LNCaP clone FGC (cell line): ENCODE measurements around the gene TNIP2.

Experiments
- DNase-seq: peaks from one replicate; pipeline ENCODE4 v3.0.0-alpha.2; 2011; ENCODE audit warnings: low read depth
- H3K4me3 ChIP-seq: 2 replicates; pipeline ENCODE4 v1.5.1; 2011; ENCODE audit warnings: mild to moderate bottlenecking, low read depth, low read length, control low read depth
- TF ChIP-seq, protein P1 (sequence below): IDR thresholded peaks from 2 replicates; pipeline ENCODE4 v1.5.1; 2012; ENCODE audit warnings: mild to moderate bottlenecking; ENCODE audit not compliant: control insufficient read depth, insufficient read depth; ENCODE audit errors: extremely low read depth

Gene TNIP2

DNA sequence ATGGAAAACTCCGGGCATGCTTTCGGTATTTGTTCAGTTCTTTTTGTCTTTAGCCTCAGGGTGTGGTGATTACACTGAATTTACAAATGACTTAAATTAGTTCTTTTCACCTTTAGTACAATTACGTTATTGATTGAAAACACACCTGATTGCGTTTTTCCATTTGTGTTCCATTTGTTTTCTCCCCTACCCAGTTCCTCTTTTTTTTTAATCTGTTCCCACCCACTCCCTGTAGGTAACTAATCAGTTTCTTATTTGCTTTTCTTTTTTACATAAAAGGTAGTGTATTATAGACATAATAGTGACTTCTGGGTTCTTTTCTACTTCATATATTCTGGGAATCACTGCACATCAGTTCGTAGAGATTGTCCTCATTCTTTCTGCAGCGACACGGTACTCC, 53.4 kb downstream of the TNIP2 start:
- TF ChIP-seq, protein P1, sequence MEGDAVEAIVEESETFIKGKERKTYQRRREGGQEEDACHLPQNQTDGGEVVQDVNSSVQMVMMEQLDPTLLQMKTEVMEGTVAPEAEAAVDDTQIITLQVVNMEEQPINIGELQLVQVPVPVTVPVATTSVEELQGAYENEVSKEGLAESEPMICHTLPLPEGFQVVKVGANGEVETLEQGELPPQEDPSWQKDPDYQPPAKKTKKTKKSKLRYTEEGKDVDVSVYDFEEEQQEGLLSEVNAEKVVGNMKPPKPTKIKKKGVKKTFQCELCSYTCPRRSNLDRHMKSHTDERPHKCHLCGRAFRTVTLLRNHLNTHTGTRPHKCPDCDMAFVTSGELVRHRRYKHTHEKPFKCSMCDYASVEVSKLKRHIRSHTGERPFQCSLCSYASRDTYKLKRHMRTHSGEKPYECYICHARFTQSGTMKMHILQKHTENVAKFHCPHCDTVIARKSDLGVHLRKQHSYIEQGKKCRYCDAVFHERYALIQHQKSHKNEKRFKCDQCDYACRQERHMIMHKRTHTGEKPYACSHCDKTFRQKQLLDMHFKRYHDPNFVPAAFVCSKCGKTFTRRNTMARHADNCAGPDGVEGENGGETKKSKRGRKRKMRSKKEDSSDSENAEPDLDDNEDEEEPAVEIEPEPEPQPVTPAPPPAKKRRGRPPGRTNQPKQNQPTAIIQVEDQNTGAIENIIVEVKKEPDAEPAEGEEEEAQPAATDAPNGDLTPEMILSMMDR: no peak
- DNase-seq: no peak

DNA sequence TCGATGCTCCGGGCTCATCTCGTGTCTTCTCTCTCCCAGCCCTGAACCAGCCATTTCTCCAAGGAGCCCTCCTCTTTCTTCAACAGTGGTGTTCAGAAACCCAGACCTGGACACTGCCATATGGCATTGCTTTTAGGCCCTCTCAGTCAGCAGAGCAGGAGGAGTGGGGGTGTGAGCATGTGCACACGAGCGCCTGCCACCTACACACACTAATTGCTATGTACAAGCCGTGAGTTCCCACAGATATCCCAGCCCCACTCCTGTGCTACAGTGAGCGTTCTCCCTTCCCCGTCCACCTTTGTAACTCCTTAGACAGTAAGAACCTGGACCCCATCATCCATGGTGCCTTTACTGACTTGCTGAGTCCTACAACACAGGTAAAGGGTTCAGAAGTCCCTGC, 53.8 kb downstream of the TNIP2 start:
- TF ChIP-seq, protein P1: no peak
- no peak for DNase-seq
- no peak overlapping the region for H3K4me3 ChIP-seq

More for the DNA sequence above, 53.4 kb downstream of the TNIP2 start:
- no peak overlapping the region for H3K4me3 ChIP-seq

DNA sequence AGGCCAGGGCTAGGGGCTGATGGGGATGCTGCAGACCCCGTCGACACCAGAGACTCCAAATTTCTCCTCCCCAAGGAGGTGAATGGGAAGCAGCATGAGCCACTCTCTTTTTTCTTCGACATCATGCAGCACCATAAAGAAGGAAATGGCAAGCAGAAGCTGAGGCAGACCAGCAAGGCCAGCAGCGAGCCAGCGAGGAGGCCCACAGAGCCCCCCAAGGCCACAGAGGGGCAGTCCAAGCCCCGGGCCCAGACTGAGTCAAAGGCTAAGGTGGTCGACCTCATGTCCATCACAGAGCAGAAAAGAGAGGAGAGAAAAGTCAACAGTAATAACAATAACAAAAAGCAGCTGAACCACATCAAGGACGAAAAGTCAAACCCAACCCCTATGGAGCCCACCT, 56.1 kb downstream of the TNIP2 start:
- TF ChIP-seq, protein P1: no peak
- H3K4me3 ChIP-seq: no peak overlapping the region
- DNase-seq: no peak

DNA sequence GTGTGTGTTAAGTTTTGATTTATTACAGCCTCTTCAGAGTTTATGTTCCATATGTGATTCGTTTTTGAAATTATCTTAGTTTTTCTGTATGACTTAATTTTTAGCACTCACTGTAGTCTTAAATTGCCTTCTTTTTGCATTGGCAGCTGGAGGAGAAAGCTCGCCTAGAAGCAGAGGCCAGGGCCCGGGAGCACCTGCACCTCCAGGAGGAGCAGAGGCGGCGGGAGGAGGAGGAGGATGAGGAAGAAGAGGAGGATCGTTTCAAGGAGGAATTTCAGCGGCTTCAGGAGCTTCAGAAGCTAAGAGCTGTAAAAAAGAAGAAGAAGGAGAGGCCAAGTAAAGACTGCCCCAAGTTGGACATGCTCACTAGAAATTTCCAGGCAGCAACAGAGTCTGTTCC, 56.6 kb downstream of the TNIP2 start:
- H3K4me3 ChIP-seq: no peak overlapping the region
- no peak for DNase-seq
- TF ChIP-seq, protein P1: no peak

DNA sequence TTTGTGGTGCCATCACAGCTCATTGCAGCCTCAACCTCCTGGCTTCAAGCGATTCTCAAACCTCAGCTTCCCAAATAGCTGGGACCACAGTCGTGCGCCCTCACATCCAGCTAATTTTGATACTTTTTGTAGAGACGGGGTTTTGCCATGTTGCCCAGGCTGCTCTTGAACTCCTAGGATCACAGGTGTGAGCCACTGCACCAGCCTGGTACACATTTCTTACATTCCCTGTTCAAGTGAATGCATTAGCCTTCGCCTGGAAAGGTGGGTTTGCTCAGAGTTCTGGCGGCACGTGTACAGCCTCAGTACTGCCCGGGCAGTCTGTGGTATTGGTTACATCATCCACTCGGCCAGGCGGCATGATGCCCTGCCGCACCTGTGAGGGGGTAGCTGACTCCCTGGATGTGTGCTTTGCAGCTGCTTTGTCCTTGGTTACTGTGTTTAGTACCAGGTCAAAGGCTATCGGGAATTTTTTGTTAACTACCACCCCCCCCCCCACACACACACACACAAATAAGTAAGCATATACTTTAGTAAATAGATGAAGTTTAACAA, 57.1 kb downstream of the TNIP2 start:
- no peak for DNase-seq
- H3K4me3 ChIP-seq: no peak overlapping the region
- TF ChIP-seq, protein P1: no peak

DNA sequence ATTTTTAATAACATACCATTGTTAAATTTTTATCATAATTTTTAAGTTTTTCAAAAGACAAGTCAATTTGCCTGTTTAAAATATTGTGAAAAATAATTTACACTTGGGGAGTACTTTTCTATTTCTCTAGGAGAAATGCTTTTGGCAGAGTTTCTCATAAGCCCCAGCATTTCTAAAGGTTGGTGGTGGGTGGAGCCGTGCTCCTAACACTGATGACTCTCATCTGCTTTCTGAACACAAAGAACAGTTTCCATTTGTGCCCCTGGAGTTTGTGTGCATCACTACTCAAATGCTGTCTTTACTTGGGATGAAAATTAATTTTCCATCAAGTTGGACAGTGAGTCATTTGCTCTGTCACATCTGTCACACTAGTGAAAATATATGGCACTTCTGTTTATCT, 57.6 kb downstream of the TNIP2 start:
- no peak overlapping the region for H3K4me3 ChIP-seq
- TF ChIP-seq, protein P1: no peak
- no peak for DNase-seq

DNA sequence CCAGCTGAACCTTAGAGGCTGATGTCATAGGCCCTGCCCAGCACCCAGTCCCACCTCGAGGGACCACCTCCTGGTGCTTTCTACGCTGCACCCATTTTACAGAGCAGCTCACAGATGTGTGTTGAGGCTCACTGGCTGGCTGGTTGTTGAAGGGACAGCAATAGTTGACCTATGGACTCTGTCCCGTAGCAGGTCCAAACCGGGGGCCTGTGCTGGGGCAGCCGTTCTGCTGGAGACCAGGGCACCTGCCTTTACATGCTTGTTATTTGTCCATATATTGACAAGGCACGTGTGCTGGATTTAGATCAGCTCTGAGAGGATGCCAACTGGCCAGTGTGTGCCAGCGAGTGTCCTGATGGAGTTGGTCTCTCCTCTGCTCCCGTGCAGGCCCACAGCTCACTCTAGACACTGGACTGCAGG, 58.1 kb downstream of the TNIP2 start:
- no peak overlapping the region for H3K4me3 ChIP-seq
- TF ChIP-seq, protein P1: no peak
- no peak for DNase-seq
